Stomach (tissue), 9 donors: ENCODE measurements around the gene ZNG1A. TPM values are rescaled to one million over a fixed set of nuclear protein-coding genes. Genes with fewer than 3 reads are reported as not detected.
A peak's percentile ranks its signal among the peaks of the same experiment; 100 is the strongest.
"Not testable (repeated sequence)": the region's sequence is repeated elsewhere in the genome, so short reads cannot be mapped to it uniquely, and the experiment has no call there.

Source experiments
- DNase-seq, 2 donors: peaks; one replicate each; pipeline versions ENCODE4 v3.0.0 to v3.0.0-alpha.2; 2013 to 2019
- H3K27ac ChIP-seq, 5 donors: fragments of 200-600 bp in 4 of 5; sonication (generic) in 4 of 5; one replicate each; pipeline ENCODE4 v1.5.1; 2013 to 2019; ENCODE audit warnings: mild to moderate bottlenecking in 1 of 5, moderate library complexity in 1 of 5
- H3K27me3 ChIP-seq, 3 donors: fragments of 200-600 bp; sonication (generic); one replicate each; pipeline ENCODE4 v1.5.1; 2017 to 2019; ENCODE audit warnings: mixed run types in 1 of 3
- H3K36me3 ChIP-seq, 4 donors: fragments of 200-600 bp; sonication (generic); 1 replicate in 3 of 4; 2 replicates in 1 of 4; pipeline ENCODE4 v1.5.1; 2016 to 2019
- H3K4me1 ChIP-seq, 4 donors: fragments of 200-600 bp; sonication (generic); one replicate each; pipeline ENCODE4 v1.5.1; 2016 to 2019
- H3K4me3 ChIP-seq, 4 donors: fragments of 200-600 bp; sonication (generic) in 3 of 4; one replicate each; pipeline ENCODE4 v1.5.1; 2016 to 2019; ENCODE audit warnings: mild to moderate bottlenecking in 1 of 4
- H3K9me3 ChIP-seq, 4 donors: fragments of 200-600 bp; sonication (generic); one replicate each; pipeline ENCODE4 v1.5.1; 2016 to 2019
- CTCF ChIP-seq, 7 experiments: fragments of 450-650 bp in 4 of 7; fragments of 200-600 bp in 3 of 7; sonication (generic) in 3 of 7; IDR thresholded peaks; one replicate each; pipeline ENCODE4 v1.5.1; 2016 to 2019; ENCODE audit warnings: antibody characterized with exemption in 7 of 7, control low read depth in 2 of 7, mild to moderate bottlenecking in 1 of 7
- EP300 ChIP-seq: sonication (generic); formaldehyde crosslinking; IDR thresholded peaks from one replicate; pipeline ENCODE4 v1.6.1; 2017; ENCODE audit warnings: antibody characterized with exemption
- POLR2A ChIP-seq, 4 donors: fragments of 450-650 bp; IDR thresholded peaks; one replicate each; pipeline ENCODE4 v1.6.1; 2016; ENCODE audit warnings: antibody characterized with exemption in 4 of 4, control low read depth in 2 of 4, mild to moderate bottlenecking in 1 of 4, moderate library complexity in 1 of 4
- POLR2AphosphoS5 ChIP-seq, 3 donors: sonication (generic); formaldehyde crosslinking; IDR thresholded peaks; one replicate each; pipeline ENCODE4 v1.6.1; 2016; ENCODE audit warnings: antibody characterized with exemption in 3 of 3
- WGBS, 5 donors: extraction: QIAGEN DNeasy Blood & Tissue Kit in 3 of 5; methylation state at CpG; one replicate each; pipeline versions ENCODE4 v1.1.5 to v1.1.7; 2013 to 2018; 5-methylcytosine and 5-hydroxymethylcytosine counted together
- intact Hi-C: fragments of 100-400 bp; cut with DNase I; formaldehyde crosslinking; loops from one replicate; pipeline ENCODE4 v1.15.1; 2023; ENCODE audit warnings: low total_unique reads
- polyA plus RNA-seq, 3 donors: library from polyadenylated mRNA; stranded (reverse); fragments of 200-250 nt; gene quantifications; one replicate each; pipeline ENCODE4 v1.2.3, GENCODE V29; 2013
- total RNA-seq, 5 donors: library from RNA; depleted of rRNA; stranded (reverse); fragments of >200 nt; gene quantifications; one replicate each; pipeline versions ENCODE4 v1.1.0 to v1.2.3, GENCODE V29; 2014 to 2016
- donor health status: healthy with polysubstance abuse.
- donor health status: Bipolar disorder and iron deficiency.
- donor health status: healthy.

The ZNG1A gene
- total and polyA plus RNA-seq, 8 donors: 9.3 to 59.7 (median 32.1) TPM

DNA sequence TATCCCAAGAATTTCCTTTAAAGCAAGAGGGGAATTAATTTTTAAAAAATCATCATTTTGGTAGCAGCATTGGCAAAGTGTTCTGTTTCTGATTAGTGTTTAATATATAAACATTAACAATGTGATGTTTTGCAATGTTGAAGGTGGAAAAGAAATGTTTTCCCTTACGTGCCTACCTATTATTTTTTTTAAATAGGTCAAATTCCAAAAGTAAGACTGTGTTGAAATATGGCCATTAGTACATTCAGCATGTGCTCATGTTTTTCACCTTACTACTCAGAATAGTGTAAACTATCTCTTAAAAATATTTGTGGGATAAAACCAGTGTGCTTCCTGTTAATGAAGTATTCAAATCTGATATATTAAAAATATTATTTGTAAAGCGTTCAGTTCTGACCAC is 39.1 kb upstream of the ZNG1A start:
- Histone ChIP-seq H3K36me3 (no peaks in the 10 kb centered on the region), H3K27ac (no peak overlapping the region), H3K9me3 (no peaks in the 10 kb centered on the region), H3K4me3 (no peak overlapping the region), H3K4me1 (peaks cover 0 to 76% (median 19%) of the 10 kb centered on the region in 4 donors), H3K27me3 (peaks cover 0 to 12% (median 4%) of the 10 kb centered on the region in 3 donors)
- WGBS, 5 donors: 73 to 83% (median 75%) methylated on average over 2 of the region's 2 CpGs
- TF ChIP-seq EP300 (no peak), CTCF (IDR thresholded peaks at IDR 0.05) (no peak)
- no peak for DNase-seq
- intact Hi-C loops: no loop called here

- H3K27ac ChIP-seq: no peak overlapping the region
- WGBS, 5 donors: 71 to 85% (median 81%) methylated on average over 1 of the region's 1 CpG
- no peaks in the 10 kb centered on the region for H3K9me3 ChIP-seq
- no peaks in the 10 kb centered on the region for H3K36me3 ChIP-seq
- H3K4me3 ChIP-seq: peak overlapping the region in 2 of 4 donors; percentile 66 to 71
- no peak for DNase-seq
- intact Hi-C loops: no loop called here
- TF ChIP-seq EP300: no peak
- no peak for TF ChIP-seq POLR2AphosphoS5 (IDR thresholded peaks at IDR 0.05)
- peaks cover 0 to 12% (median 4%) of the 10 kb centered on the region in 3 donors for H3K27me3 ChIP-seq
- peaks cover 0 to 74% (median 19%) of the 10 kb centered on the region in 4 donors for H3K4me1 ChIP-seq
These were observed 38.0 kb upstream of the ZNG1A start for GRCh38 chr9:216866-217265.

DNA sequence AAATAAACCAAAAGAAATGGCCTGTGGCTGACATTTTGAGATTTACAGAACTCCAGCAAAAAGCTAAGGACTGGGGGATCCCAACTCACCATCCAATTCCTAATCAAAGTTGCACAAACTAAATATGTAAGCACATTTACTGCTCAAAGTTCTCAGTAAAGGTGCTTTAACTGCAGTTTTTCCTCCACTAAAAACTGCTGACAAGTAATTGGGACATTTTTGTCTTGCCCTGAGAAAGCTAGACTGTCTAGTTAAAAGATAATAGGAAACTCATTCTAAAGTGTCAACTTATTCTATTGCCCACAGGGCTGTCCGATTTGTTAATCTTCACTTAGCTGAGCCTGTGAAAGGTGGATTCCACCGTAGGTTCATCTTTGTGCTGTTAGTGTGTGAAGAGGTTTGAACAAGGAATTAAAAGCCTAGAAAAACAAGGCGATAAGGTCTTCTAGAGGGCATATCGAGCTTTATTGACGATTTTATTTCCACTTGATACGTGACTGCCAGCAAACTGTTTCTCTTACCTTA is 36.8 kb upstream of the ZNG1A start:
- 34 to 59% (median 49%) methylated on average over 6 of the region's 6 CpGs for WGBS, 5 donors
- DNase-seq: no peak
- peaks cover 0 to 12% (median 4%) of the 10 kb centered on the region in 3 donors for H3K27me3 ChIP-seq
- TF ChIP-seq CTCF (IDR thresholded peaks at IDR 0.05): no peak
- H3K27ac ChIP-seq: peak overlapping the region in 4 of 5 donors; percentile 83 to 90 (median 87)
- peak overlapping the region; percentile 57 to 71 (median 64) for H3K4me3 ChIP-seq
- H3K4me1 ChIP-seq: peaks cover 0 to 72% (median 19%) of the 10 kb centered on the region in 4 donors
- no peaks in the 10 kb centered on the region for H3K36me3 ChIP-seq
- intact Hi-C loops: no loop called here
- H3K9me3 ChIP-seq: no peaks in the 10 kb centered on the region

GRCh38 chr9:214648-215493 is 36.0 kb upstream of the ZNG1A start, which contains the start of gene DOCK8:
DOCK8 (plus strand) TSS chr9:214865; CDS start chr9:214977, 112 bp downstream.
- Histone ChIP-seq H3K4me1 (peaks cover 0 to 64% (median 19%) of the 10 kb centered on the region in 4 donors), H3K27me3 (peaks cover 0 to 12% (median 4%) of the 10 kb centered on the region in 3 donors), H3K9me3 (no peaks in the 10 kb centered on the region), H3K4me3 (peak within 1 kb of the TSS; percentile 57 to 71 (median 64)), H3K27ac (peak within 1 kb of the TSS; percentile 75 to 90 (median 84)), H3K36me3 (no peaks in the 10 kb centered on the region)
- TF ChIP-seq POLR2AphosphoS5 (IDR thresholded peaks at IDR 0.05) (peak in 1 of 3 donors; percentile 13), POLR2A (IDR thresholded peaks at IDR 0.05) (no peak), CTCF (IDR thresholded peaks at IDR 0.05) (peak in 3 of 7 experiments; percentile 25 to 53 (median 26)), EP300 (no peak)
- 0% methylated on average over 16 to 103 of the region's 103 CpGs for WGBS, 5 donors
- DNase-seq: peak; percentile 83 to 89
- intact Hi-C loops: no loop called here

GRCh38 chr9:214351-214647 is 35.4 kb upstream of the ZNG1A start:
- Histone ChIP-seq H3K36me3 (no peaks in the 10 kb centered on the region), H3K27ac (peak overlapping the region; percentile 75 to 90 (median 84)), H3K27me3 (peaks cover 0 to 12% (median 4%) of the 10 kb centered on the region in 3 donors), H3K4me1 (peaks cover 0 to 59% (median 19%) of the 10 kb centered on the region in 4 donors), H3K9me3 (no peaks in the 10 kb centered on the region), H3K4me3 (peak overlapping the region; percentile 57 to 71 (median 64))
- 1 to 7% (median 3%) methylated on average over 8 to 14 of the region's 14 CpGs for WGBS, 5 donors
- intact Hi-C loops: no loop called here
- DNase-seq: no peak
- no peak for TF ChIP-seq CTCF (IDR thresholded peaks at IDR 0.05)
- TF ChIP-seq EP300: no peak
- TF ChIP-seq POLR2A (IDR thresholded peaks at IDR 0.05): no peak
- TF ChIP-seq POLR2AphosphoS5 (IDR thresholded peaks at IDR 0.05): no peak

- H3K27me3 ChIP-seq: peaks cover 0 to 12% (median 4%) of the 10 kb centered on the region in 3 donors
- H3K36me3 ChIP-seq, H3K9me3 ChIP-seq, DNase-seq, intact Hi-C loops: not testable (repeated sequence)
- H3K4me1 ChIP-seq: peaks cover 0 to 59% (median 19%) of the 10 kb centered on the region in 4 donors
- H3K27ac ChIP-seq: peak overlapping the region in 4 of 5 donors; percentile 83 to 90 (median 87)
- peak overlapping the region in 2 of 4 donors; percentile 66 to 71 for H3K4me3 ChIP-seq
- 84 to 92% (median 86%) methylated on average over 24 of the region's 24 CpGs for WGBS, 5 donors
These were observed 35.0 kb upstream of the ZNG1A start for GRCh38 chr9:213901-214300.
